Aorta (tissue), 5 donors: Measurements from ENCODE around the gene ULK4. TPM values are rescaled to one million over a fixed set of nuclear protein-coding genes. Genes with fewer than 3 reads are reported as not detected.

Experiments used
- ATAC-seq: fragments of 200-7000 bp; cut with Tn5 transposase; one replicate; pipeline ENCODE4 v1.9.1; 2022; ENCODE audit warnings: moderate library complexity; ENCODE audit not compliant: low FRiP score
- DNase-seq, 2 donors: peaks; one replicate each; pipeline ENCODE4 v3.0.0-alpha.2; 2020
- H3K27ac ChIP-seq, 2 donors: one replicate each; pipeline ENCODE4 v1.5.1; 2013; ENCODE audit warnings: low read length in 2 of 2, mild to moderate bottlenecking in 2 of 2, moderate library complexity in 2 of 2, control low read depth in 1 of 2, inconsistent platforms in 1 of 2, low read depth in 1 of 2
- H3K27me3 ChIP-seq, 2 donors: one replicate each; pipeline ENCODE4 v1.6.1; 2013; ENCODE audit warnings: control low read depth in 1 of 2, low read length in 1 of 2, mild to moderate bottlenecking in 1 of 2, moderate library complexity in 1 of 2; ENCODE audit not compliant: insufficient read depth in 2 of 2, control insufficient read depth in 1 of 2
- H3K36me3 ChIP-seq, 2 donors: one replicate each; pipeline ENCODE4 v1.6.1; 2013; ENCODE audit warnings: control low read depth in 1 of 2, low read length in 1 of 2, mild to moderate bottlenecking in 1 of 2; ENCODE audit not compliant: insufficient read depth in 2 of 2, control insufficient read depth in 1 of 2
- H3K4me1 ChIP-seq, 2 donors: one replicate each; pipeline ENCODE4 v1.6.1; 2013; ENCODE audit warnings: low read length in 2 of 2, control low read depth in 1 of 2, mild to moderate bottlenecking in 1 of 2, moderate library complexity in 1 of 2; ENCODE audit not compliant: insufficient read depth in 2 of 2, control insufficient read depth in 1 of 2
- H3K4me3 ChIP-seq, 2 donors: one replicate each; pipeline ENCODE4 v1.5.1; 2013; ENCODE audit warnings: low read length in 2 of 2, control low read depth in 1 of 2, mild to moderate bottlenecking in 1 of 2
- H3K9me3 ChIP-seq: one replicate; pipeline ENCODE4 v1.6.1; 2013; ENCODE audit warnings: mild to moderate bottlenecking, low read length; ENCODE audit not compliant: control insufficient read depth
- WGBS, 2 donors: extraction: QIAGEN DNeasy Blood & Tissue Kit; methylation state at CpG; one replicate each; pipeline ENCODE4 v1.1.7; 2013; 5-methylcytosine and 5-hydroxymethylcytosine counted together
- intact Hi-C, 2 donors: fragments of 100-400 bp; cut with DNase I; formaldehyde crosslinking; loops; one replicate each; pipeline versions ENCODE4 v1.14.2 to v1.15.0; 2022
- long read RNA-seq, 2 donors: library from polyadenylated mRNA; unstranded; transcript quantifications; one replicate each; pipeline ENCODE4 v2.0.0, GENCODE V29; 2020 to 2021
- polyA plus RNA-seq, 2 donors: library from polyadenylated mRNA; stranded (reverse); fragments of 200-250 nt; gene quantifications; one replicate each; pipeline ENCODE4 v1.2.3, GENCODE V29; 2013
- total RNA-seq, 2 donors: library from RNA; stranded (reverse); fragmentation: NEBNext Ultra II Directional; extraction: Animal tissue kit (Norgen Biotek cat#: 25700); gene quantifications; one replicate each; pipeline ENCODE4 v1.2.1, GENCODE V29; 2021
- donor health status: healthy with polysubstance abuse.
- donor health status: Bipolar disorder and iron deficiency.
- donor health status: DM: no; HTN: no; CAD: no.
- donor health status: DM: no; HTN: no; CAD: no.
- donor health status: DM: yes; HTN: yes; CAD: no.

Gene ULK4
- total RNA-seq (10 to 100 TPM; 10.1 to 15.2 TPM), polyA plus RNA-seq (1 to 10 TPM; 1.1 to 4.8 TPM)
- long read RNA-seq, donor 1, partial matches to known transcripts: 0 of 21 reads
- long read RNA-seq, donor 1, other reads (novel, unspliced or antisense): 21 of 21 reads
- long read RNA-seq, donor 2, partial matches to known transcripts: 0 of 11 reads
- long read RNA-seq, donor 2, other reads (novel, unspliced or antisense): 10 of 11 reads

DNA sequence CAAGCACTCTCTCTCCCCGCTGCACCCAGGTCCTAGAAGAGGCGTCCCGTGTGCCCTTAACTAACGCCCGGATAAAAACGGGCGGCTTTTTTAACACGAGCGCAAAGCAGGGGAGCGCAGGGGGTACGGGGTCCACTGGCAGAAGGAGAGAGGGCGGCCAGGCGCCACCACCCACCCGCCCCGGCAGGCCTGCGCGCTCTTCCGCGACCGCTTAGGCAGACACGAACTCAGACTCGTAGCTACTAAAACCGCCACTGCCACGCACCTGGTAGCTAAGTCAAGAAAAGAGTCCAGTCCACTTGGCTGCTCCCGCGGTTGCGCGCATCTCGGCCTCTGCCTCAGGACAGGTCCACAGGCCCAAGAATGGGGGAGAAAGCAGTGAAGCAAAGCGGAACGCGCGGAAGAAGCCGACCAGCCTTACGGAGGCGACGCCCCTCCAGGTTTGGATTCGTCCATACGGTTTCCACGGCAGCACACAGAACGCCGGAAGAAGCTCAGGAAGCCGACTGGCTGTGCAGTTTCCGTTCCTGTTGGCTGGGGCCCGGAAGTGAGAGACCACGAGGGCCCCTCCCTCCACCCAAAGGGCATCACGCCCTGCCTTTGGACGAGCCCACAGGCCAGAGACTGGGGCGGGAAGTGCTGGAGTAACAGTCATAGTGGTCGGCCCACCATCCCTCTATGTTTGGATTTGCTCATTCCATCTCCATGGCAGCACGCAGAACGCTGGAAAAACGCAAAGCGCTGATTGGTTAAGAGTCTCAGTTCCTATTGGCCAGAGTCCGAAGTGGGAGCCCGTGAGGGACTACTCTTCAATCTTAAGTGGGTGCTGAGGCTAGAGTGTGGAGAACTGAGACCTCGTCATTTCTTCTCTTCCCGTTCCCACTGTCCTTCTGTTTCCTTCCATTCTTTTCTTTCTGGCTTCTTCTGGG is at the start of gene ULK4:
Gene ULK4, minus strand, starts transcription at position 353 of the 929 bp plus-strand sequence. CDS start 7,344 bp downstream, outside the sequence.
- Histone ChIP-seq H3K36me3 (no peaks in the 10 kb centered on the region), H3K27me3 (no peaks in the 10 kb centered on the region), H3K4me1 (no peaks in the 10 kb centered on the region), H3K9me3 (no peaks in the 10 kb centered on the region), H3K27ac (peak within 1 kb of the TSS; percentile 20 to 91), H3K4me3 (peak within 1 kb of the TSS; percentile 65 to 66)
- peak; percentile 98 for ATAC-seq
- peak; percentile 98 to 99 for DNase-seq
- intact Hi-C loops: loop anchor here (2.0 to 5.0 kb wide), 3 partner anchors 50 to 139 kb away; no protein-coding TSS in a partner anchor
- WGBS, 2 donors: 0% methylated on average over 58 of the region's 58 CpGs

DNA sequence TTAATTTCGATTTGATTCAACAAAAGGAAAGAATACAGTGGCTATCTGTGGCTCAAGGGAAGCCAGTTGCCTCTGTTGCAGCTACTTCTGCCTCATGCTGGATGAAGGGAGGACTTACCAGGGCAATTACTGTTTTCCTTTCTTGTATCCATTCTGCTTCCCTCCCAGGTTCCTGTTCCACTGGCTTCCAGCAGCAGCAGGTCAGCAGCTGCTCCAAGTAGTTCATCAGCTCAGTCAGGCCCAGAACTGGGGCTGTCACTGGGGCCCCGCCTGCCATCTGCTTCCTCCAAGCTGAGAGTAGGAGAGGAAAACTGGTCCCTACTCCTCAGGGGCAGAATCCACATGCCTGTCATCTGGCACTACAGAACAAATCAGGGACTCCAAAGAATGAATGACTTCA is 48.6 kb upstream of the ULK4 start:
- Histone ChIP-seq H3K4me3 (no peak overlapping the region), H3K27me3 (no peaks in the 10 kb centered on the region), H3K4me1 (no peaks in the 10 kb centered on the region), H3K27ac (no peak overlapping the region), H3K9me3 (no peaks in the 10 kb centered on the region), H3K36me3 (no peaks in the 10 kb centered on the region)
- DNase-seq (no peak), ATAC-seq (no peak)
- 72 to 76% methylated on average over 2 of the region's 2 CpGs for WGBS, 2 donors
- intact Hi-C loops: loop anchor here (5.0 kb wide), 2 partner anchors 48 to 87 kb away; partner anchors contain the start of gene ULK4 (in 1 of the 2)

DNA sequence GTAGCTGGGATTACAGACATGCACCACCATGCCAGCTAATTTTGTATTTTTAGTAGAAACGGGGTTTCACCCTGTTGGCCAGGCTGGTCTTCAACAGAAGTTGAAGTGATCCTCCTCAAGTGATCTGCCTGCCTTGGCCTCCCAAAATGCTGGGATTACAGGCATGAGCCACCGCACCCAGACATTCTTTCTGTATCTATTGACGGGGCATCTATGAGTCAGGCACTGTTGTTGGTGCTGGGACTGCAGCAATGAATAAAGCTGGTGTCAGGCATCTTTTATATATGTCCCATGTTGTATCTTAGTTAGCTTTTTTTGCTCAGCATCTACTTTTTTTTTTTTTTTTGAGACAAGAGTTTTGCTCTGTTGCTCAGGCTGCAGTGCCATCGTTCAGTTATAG is 47.6 kb upstream of the ULK4 start:
- WGBS, 2 donors: 93 to 94% methylated on average over 4 of the region's 4 CpGs
- no peaks in the 10 kb centered on the region for H3K36me3 ChIP-seq
- no peak overlapping the region for H3K4me3 ChIP-seq
- no peak overlapping the region for H3K27ac ChIP-seq
- DNase-seq (no peak), ATAC-seq (no peak)
- H3K9me3 ChIP-seq: no peaks in the 10 kb centered on the region
- no peaks in the 10 kb centered on the region for H3K4me1 ChIP-seq
- no peaks in the 10 kb centered on the region for H3K27me3 ChIP-seq
- intact Hi-C loops: loop anchor here in 1 of 2 donors (10.0 kb wide), 1 partner anchor 105 kb away; no protein-coding TSS in a partner anchor

DNA sequence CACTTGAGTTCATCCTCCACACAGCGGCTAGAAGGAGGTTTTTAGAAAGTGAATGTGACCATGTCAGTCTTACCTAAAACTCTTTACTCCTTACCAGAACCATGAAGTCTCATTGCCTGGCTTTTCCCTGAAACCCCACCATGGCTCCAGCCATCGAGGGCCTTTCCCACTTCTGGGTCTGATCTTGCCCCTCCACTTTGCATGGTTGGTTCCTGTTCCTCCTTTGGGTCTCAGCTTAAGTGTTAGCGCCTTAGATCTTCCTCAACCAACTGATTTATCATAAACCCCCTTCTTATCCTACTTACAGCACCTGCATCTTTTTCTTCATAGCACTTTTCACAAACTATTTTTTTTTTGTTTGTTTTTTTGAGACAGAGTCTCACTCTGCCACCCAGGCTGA is 45.9 kb upstream of the ULK4 start:
- Histone ChIP-seq H3K9me3 (no peaks in the 10 kb centered on the region), H3K27ac (no peak overlapping the region), H3K4me3 (no peak overlapping the region), H3K27me3 (no peaks in the 10 kb centered on the region), H3K4me1 (no peaks in the 10 kb centered on the region), H3K36me3 (no peaks in the 10 kb centered on the region)
- DNase-seq: no peak
- ATAC-seq: no peak
- WGBS, 2 donors: 89 to 97% methylated on average over 3 of the region's 3 CpGs
- intact Hi-C loops: loop anchor here in 1 of 2 donors (10.0 kb wide), 1 partner anchor 103 kb away; no protein-coding TSS in a partner anchor

DNA sequence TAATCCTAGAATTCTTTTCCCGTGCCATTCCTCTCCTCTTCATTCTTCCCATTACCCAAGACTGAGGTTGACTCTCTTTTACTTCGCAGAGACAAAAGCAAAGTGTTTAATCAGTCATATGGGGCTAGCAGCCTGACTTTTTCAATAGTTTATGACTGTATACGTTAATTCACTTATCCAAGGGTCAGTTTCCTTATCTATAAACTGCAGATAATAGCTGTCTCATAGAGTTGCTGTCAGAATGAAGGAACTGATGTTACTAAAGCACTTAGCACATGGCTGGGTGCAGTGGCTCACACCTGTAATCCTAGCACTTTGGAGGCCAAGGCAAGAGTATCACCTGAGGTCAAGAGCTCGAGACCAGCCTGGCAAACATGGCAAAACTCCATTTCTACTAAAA is 43.5 kb upstream of the ULK4 start:
- no peaks in the 10 kb centered on the region for H3K4me1 ChIP-seq
- ATAC-seq (no peak), DNase-seq (no peak)
- H3K9me3 ChIP-seq: no peaks in the 10 kb centered on the region
- H3K27me3 ChIP-seq: no peaks in the 10 kb centered on the region
- H3K36me3 ChIP-seq: no peaks in the 10 kb centered on the region
- intact Hi-C loops: loop anchor here in 1 of 2 donors (10.0 kb wide), 1 partner anchor 101 kb away; no protein-coding TSS in a partner anchor
- 83% methylated on average over 4 of the region's 4 CpGs for WGBS, 2 donors
- no peak overlapping the region for H3K4me3 ChIP-seq
- H3K27ac ChIP-seq: no peak overlapping the region

DNA sequence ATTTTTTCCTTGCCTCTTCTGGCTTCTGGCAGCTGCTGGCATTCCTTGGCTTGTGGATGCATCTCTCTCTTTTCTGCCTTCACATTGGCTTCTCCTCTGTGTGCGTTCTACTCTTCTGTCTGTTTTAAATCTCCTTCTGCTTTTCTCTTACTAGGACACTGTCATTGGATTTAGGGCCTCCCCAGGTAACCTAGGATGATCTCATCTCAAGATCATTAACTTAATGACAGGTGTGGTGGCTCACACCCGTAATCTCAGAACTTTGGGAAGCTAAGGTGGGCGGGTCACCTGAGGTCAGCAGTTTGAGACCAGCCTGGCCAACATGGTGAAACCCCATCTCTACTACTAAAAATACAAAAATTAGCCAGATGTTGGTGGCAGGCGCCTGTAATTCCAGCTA is 40.9 kb upstream of the ULK4 start:
- intact Hi-C loops: loop anchor here in 1 of 2 donors (10.0 kb wide), 1 partner anchor 98 kb away; no protein-coding TSS in a partner anchor
- no peaks in the 10 kb centered on the region for H3K4me1 ChIP-seq
- DNase-seq (no peak), ATAC-seq (no peak)
- no peaks in the 10 kb centered on the region for H3K9me3 ChIP-seq
- 96 to 98% methylated on average over 4 of the region's 4 CpGs for WGBS, 2 donors
- H3K36me3 ChIP-seq: no peaks in the 10 kb centered on the region
- H3K27me3 ChIP-seq: no peaks in the 10 kb centered on the region
- H3K4me3 ChIP-seq: no peak overlapping the region
- no peak overlapping the region for H3K27ac ChIP-seq

DNA sequence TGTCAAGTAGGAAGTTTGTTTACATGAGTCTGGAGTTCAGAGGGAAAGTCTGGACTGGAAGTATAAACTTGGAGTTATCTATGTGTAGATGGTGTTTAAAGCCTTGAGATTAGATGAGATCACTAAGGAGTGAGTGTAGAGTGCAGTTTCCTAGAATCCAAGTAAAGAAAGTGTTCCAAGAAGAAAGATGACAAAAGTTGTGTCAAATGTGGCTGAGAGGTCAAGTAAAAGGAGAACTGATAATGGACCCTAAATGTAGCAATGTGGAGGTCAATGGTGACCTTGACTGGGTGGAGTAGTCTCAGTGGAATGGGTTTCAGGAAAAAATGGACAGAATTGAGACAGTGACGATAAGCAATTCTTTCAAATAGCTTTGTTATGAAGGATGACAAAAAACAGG is 39.9 kb upstream of the ULK4 start:
- DNase-seq: no peak
- no peaks in the 10 kb centered on the region for H3K36me3 ChIP-seq
- ATAC-seq: no peak
- H3K4me1 ChIP-seq: no peaks in the 10 kb centered on the region
- H3K4me3 ChIP-seq: no peak overlapping the region
- H3K27me3 ChIP-seq: no peaks in the 10 kb centered on the region
- no peaks in the 10 kb centered on the region for H3K9me3 ChIP-seq
- H3K27ac ChIP-seq: no peak overlapping the region
- intact Hi-C loops: loop anchor here in 1 of 2 donors (10.0 kb wide), 1 partner anchor 97 kb away; no protein-coding TSS in a partner anchor
- WGBS, 2 donors: 92 to 100% methylated on average over 1 of the region's 1 CpG

DNA sequence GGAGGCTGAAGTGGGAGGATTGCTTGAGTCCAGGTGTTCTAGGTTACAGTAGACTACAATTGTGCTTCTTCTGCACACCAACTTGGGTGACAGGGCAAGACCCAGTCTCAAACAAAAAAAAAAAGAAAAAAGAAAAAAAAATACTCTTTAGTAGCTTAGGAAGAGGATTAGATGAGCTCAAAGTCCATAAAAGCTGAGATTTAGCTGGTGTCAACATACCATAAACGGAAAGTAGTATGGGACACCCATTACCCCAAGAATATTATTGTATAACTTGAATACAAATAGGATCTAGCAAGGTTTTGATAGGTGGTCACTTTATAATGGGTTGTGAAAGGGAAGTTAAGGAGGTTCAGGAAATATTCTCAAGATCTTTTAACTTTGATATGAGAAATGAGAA is 38.0 kb upstream of the ULK4 start:
- Histone ChIP-seq H3K4me1 (no peaks in the 10 kb centered on the region), H3K27me3 (no peaks in the 10 kb centered on the region), H3K36me3 (no peaks in the 10 kb centered on the region), H3K4me3 (no peak overlapping the region), H3K27ac (no peak overlapping the region), H3K9me3 (no peaks in the 10 kb centered on the region)
- intact Hi-C loops: loop anchor here in 1 of 2 donors (10.0 kb wide), 1 partner anchor 95 kb away; no protein-coding TSS in a partner anchor
- no peak for DNase-seq
- WGBS, 2 donors: 91 to 94% methylated on average over 1 of the region's 1 CpG
- ATAC-seq: no peak
